Thoracic aorta (tissue), 2 donors: ENCODE measurements around the gene CYB5R4. TPM values are rescaled to one million over a fixed set of nuclear protein-coding genes. Genes with fewer than 3 reads are reported as not detected.

Experiments
- ATAC-seq: fragments of 150-250 bp; one replicate; pipeline ENCODE4 v1.8.0; 2017; ENCODE audit warnings: low read depth; ENCODE audit not compliant: insufficient number of reproducible peaks, low FRiP score
- DNase-seq: peaks from one replicate; pipeline ENCODE4 v3.0.0-alpha.2; 2020; ENCODE audit warnings: low spot score
- H3K27ac ChIP-seq, 2 donors: fragments of 200-600 bp; sonication (generic); 1 replicate in 1 of 2; 2 replicates in 1 of 2; pipeline ENCODE4 v1.5.1; 2016; ENCODE audit warnings: mild to moderate bottlenecking in 2 of 2, moderate library complexity in 2 of 2
- H3K27me3 ChIP-seq: fragments of 200-600 bp; sonication (generic); replicated peaks from 2 replicates; pipeline ENCODE4 v1.6.0; 2016; ENCODE audit warnings: mild to moderate bottlenecking; ENCODE audit not compliant: insufficient read depth
- H3K36me3 ChIP-seq: fragments of 200-600 bp; sonication (generic); one replicate; pipeline ENCODE4 v1.5.1; 2016
- H3K4me1 ChIP-seq, 2 donors: fragments of 200-600 bp; sonication (generic); 1 replicate in 1 of 2; 2 replicates in 1 of 2; pipeline versions ENCODE4 v1.5.1 to v1.6.0; 2016; ENCODE audit warnings: low read depth in 2 of 2, mild to moderate bottlenecking in 1 of 2; ENCODE audit not compliant: control insufficient read depth in 1 of 2
- H3K4me3 ChIP-seq: fragments of 200-600 bp; sonication (generic); 2 replicates; pipeline ENCODE4 v1.5.1; 2016; ENCODE audit warnings: mild to moderate bottlenecking
- H3K9me3 ChIP-seq: fragments of 200-600 bp; sonication (generic); 2 replicates; pipeline ENCODE4 v1.5.1; 2016
- total RNA-seq, 2 donors: library from RNA; depleted of rRNA; stranded (reverse); fragments of >200 nt; gene quantifications; one replicate each; pipeline versions ENCODE4 v1.1.0 to v1.2.3, GENCODE V29; 2016
- TF ChIP-seq, protein P1 (sequence below): fragments of 200-600 bp; sonication (generic); IDR thresholded peaks from one replicate; pipeline ENCODE4 v1.5.1; 2019; ENCODE audit warnings: antibody characterized with exemption

The CYB5R4 gene
- total RNA-seq, 2 donors from 2014 or later: 9.1 to 16.2 TPM

DNA sequence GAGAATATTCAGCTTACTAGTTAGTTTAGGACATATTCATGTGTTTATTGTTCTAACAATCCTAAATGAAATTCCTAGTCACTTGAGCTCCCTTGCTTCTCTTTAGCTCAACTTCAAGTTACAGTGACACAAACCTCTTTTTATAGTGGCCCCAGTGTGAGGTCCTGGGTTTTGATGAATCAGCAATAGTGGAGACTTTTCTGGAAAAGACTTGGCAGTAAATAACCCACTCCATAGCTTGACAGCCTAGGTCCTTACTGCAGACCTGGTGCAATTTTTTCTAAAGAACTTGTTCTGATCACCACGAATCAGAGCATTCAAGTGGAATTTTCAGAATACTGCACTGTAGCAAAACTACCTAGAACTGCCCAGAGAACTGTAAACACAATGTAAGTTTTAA, 13.2 kb upstream of the CYB5R4 start:
- DNase-seq (no peak), ATAC-seq (no peak)
- no peak overlapping the region for H3K27ac ChIP-seq
- H3K9me3 ChIP-seq: no peaks in the 10 kb centered on the region
- no peak overlapping the region for H3K4me3 ChIP-seq
- H3K4me1 ChIP-seq: no peaks in the 10 kb centered on the region
- TF ChIP-seq, protein P1, sequence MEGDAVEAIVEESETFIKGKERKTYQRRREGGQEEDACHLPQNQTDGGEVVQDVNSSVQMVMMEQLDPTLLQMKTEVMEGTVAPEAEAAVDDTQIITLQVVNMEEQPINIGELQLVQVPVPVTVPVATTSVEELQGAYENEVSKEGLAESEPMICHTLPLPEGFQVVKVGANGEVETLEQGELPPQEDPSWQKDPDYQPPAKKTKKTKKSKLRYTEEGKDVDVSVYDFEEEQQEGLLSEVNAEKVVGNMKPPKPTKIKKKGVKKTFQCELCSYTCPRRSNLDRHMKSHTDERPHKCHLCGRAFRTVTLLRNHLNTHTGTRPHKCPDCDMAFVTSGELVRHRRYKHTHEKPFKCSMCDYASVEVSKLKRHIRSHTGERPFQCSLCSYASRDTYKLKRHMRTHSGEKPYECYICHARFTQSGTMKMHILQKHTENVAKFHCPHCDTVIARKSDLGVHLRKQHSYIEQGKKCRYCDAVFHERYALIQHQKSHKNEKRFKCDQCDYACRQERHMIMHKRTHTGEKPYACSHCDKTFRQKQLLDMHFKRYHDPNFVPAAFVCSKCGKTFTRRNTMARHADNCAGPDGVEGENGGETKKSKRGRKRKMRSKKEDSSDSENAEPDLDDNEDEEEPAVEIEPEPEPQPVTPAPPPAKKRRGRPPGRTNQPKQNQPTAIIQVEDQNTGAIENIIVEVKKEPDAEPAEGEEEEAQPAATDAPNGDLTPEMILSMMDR: no peak
- H3K36me3 ChIP-seq: no peaks in the 10 kb centered on the region
- H3K27me3 ChIP-seq: no peaks in the 10 kb centered on the region

DNA sequence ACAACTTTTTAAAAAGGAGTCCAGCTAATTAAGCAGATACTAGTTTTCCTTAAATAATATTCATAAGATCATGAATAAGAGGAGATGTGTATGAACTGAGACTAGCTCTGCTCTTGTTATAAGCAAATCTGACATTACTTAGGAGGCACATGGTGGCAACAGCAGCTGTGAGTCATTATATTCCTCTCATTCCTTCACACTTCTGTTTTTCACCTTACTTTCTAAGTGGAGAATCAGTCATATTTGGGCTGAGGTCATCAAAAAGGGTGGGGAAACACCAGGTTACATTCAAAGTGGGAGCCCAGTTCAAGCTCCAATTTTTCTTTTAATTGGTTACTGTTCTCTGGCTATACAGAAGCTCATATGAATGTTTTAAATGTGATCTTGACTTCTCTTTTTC, 12.3 kb upstream of the CYB5R4 start:
- TF ChIP-seq, protein P1: no peak
- H3K27ac ChIP-seq: no peak overlapping the region
- H3K4me3 ChIP-seq: no peak overlapping the region
- H3K36me3 ChIP-seq: no peaks in the 10 kb centered on the region
- H3K27me3 ChIP-seq: no peaks in the 10 kb centered on the region
- ATAC-seq: no peak
- no peak for DNase-seq
- no peaks in the 10 kb centered on the region for H3K4me1 ChIP-seq
- no peaks in the 10 kb centered on the region for H3K9me3 ChIP-seq

DNA sequence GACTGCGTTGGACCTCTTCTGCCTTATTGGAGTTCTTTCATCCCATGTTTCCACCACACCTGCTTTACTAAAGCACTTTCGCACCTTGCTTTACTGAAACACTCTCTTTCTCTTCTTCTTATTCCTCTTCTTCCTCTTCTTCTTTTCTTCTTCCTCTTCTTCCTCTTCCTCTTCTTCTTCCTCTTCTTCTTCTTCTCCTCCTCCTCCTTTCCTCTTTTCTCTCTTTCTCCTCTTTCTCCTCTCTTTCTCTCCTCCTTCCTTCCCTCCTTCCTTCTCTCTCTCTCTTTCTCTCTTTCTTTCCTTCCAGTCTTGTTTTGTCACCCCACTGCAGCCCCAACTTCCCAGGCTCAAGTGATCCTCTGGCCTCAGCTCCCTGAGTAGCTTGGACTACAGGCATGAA, 10.4 kb upstream of the CYB5R4 start:
- Histone ChIP-seq H3K36me3 (no peaks in the 10 kb centered on the region), H3K27me3 (no peaks in the 10 kb centered on the region), H3K4me1 (peaks cover 0 to 15% of the 10 kb centered on the region in 2 donors), H3K9me3 (no peaks in the 10 kb centered on the region), H3K27ac (no peak overlapping the region), H3K4me3 (no peak overlapping the region)
- no peak for ATAC-seq
- TF ChIP-seq, protein P1: no peak
- no peak for DNase-seq

DNA sequence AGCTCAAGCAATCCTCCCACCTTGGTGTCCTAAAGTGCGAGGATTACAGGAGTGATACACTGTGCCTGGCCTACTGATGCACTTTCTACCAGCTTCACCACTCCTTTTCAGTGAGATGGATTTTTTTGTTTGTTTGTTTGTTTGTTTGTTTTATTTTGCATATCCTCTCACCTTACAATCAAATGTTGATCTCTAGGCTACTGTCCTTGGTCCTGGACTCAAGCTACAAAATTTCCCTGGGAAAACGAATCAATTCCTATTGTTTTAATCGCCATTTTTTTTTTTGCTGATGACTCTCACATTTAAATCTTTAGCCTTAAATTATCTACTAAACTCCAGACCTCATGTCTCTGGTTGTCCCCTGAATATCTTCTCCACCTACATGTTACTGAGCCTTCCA, 9.9 kb upstream of the CYB5R4 start:
- ATAC-seq: no peak
- TF ChIP-seq, protein P1: no peak
- no peaks in the 10 kb centered on the region for H3K36me3 ChIP-seq

DNA sequence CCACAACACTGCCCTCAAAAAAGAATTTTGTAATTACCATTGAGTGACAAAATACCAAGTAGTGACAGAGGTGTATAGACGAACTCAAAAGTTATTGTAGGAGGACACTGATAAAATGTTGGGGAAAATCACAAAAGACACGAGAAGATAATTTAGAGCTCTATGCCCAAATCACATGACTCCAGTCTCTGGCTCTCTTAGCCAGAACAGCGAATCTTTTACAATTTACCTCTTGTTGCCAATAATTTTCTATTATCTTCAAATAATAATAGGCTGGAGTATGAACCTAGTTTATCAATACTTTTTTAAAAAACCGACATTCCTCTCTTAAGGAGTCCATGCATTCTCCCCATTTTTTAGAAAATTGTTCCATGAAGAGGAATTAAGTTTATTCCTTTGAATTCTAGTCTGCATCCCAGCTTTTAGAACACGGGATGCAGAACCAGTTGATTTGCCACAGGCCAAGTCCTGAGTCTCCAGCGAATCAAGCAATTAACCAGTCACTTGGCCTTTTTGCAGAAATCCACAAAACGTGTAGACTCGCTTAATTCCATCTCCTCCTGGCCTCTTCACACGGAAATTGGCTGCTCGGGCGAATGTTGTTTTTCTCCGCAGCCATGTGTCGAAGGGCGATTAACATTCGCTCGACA, 6.8 kb upstream of the CYB5R4 start:
- no peak overlapping the region for H3K27ac ChIP-seq
- H3K9me3 ChIP-seq: no peaks in the 10 kb centered on the region
- H3K4me3 ChIP-seq: peak overlapping the region; percentile 76
- H3K4me1 ChIP-seq: peaks cover 0 to 15% of the 10 kb centered on the region in 2 donors
- H3K27me3 ChIP-seq: no peaks in the 10 kb centered on the region
- no peak for DNase-seq
- H3K36me3 ChIP-seq: no peaks in the 10 kb centered on the region
- TF ChIP-seq, protein P1: no peak
- ATAC-seq: no peak

More for the DNA sequence above, 9.9 kb upstream of the CYB5R4 start:
- Histone ChIP-seq H3K4me3 (no peak overlapping the region), H3K27me3 (no peaks in the 10 kb centered on the region), H3K9me3 (no peaks in the 10 kb centered on the region), H3K27ac (no peak overlapping the region), H3K4me1 (peaks cover 0 to 15% of the 10 kb centered on the region in 2 donors)
- DNase-seq: no peak
